ENCODE results near the gene ZNF524. TPM values are rescaled to one million over a fixed set of nuclear protein-coding genes. Genes with fewer than 3 reads are reported as not detected.
A peak's percentile ranks its signal among the peaks of the same experiment; 100 is the strongest.

The ZNF524 gene
- total RNA-seq, 2 donors from 2014 or later: 30.2 to 54.8 TPM

DNA sequence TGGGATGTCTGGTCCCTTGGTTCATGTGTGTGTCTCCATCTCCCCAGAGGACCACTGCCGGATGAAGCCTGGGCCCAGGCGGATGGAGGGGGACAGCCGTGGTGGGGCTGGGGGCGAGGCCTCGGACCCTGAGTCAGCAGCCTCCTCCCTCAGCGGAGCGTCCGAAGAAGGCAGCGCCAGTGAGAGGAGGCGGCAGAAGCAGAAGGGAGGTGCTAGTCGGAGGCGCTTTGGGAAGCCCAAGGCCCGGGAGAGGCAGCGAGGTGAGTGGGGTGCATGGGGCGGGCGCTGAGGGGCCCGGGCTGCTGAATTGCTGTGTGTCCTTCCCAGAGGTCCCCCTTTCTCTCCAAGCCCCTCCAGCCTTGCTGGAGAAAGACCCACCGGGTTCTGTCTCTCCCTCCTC is 51.1 kb downstream of the ZNF524 start:
- no peak for TF ChIP-seq POLR2A (IDR thresholded peaks at IDR 0.05)
- no peak for TF ChIP-seq POLR2AphosphoS5 (IDR thresholded peaks at IDR 0.05)
- TF ChIP-seq, protein P1, sequence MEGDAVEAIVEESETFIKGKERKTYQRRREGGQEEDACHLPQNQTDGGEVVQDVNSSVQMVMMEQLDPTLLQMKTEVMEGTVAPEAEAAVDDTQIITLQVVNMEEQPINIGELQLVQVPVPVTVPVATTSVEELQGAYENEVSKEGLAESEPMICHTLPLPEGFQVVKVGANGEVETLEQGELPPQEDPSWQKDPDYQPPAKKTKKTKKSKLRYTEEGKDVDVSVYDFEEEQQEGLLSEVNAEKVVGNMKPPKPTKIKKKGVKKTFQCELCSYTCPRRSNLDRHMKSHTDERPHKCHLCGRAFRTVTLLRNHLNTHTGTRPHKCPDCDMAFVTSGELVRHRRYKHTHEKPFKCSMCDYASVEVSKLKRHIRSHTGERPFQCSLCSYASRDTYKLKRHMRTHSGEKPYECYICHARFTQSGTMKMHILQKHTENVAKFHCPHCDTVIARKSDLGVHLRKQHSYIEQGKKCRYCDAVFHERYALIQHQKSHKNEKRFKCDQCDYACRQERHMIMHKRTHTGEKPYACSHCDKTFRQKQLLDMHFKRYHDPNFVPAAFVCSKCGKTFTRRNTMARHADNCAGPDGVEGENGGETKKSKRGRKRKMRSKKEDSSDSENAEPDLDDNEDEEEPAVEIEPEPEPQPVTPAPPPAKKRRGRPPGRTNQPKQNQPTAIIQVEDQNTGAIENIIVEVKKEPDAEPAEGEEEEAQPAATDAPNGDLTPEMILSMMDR (IDR thresholded peaks at IDR 0.05): no peak
- Histone ChIP-seq H3K9me3 (no peaks in the 10 kb centered on the region), H3K4me1 (replicated peaks) (peaks cover 11% of the 10 kb centered on the region), H3K27ac (no peak overlapping the region), H3K27me3 (replicated peaks; ENCODE audit: insufficient read depth) (no peaks in the 10 kb centered on the region), H3K36me3 (no peaks in the 10 kb centered on the region), H3K4me3 (no peak overlapping the region)
- 92% methylated on average over 18 of the region's 18 CpGs for WGBS
- DNase-seq (ENCODE audit: low spot score): no peak
- intact Hi-C loops (cut with DNase I): loop anchor here (10.0 kb wide), 1 partner anchor 536 kb away; the partner anchor contains the start of gene PPP1R12C

DNA sequence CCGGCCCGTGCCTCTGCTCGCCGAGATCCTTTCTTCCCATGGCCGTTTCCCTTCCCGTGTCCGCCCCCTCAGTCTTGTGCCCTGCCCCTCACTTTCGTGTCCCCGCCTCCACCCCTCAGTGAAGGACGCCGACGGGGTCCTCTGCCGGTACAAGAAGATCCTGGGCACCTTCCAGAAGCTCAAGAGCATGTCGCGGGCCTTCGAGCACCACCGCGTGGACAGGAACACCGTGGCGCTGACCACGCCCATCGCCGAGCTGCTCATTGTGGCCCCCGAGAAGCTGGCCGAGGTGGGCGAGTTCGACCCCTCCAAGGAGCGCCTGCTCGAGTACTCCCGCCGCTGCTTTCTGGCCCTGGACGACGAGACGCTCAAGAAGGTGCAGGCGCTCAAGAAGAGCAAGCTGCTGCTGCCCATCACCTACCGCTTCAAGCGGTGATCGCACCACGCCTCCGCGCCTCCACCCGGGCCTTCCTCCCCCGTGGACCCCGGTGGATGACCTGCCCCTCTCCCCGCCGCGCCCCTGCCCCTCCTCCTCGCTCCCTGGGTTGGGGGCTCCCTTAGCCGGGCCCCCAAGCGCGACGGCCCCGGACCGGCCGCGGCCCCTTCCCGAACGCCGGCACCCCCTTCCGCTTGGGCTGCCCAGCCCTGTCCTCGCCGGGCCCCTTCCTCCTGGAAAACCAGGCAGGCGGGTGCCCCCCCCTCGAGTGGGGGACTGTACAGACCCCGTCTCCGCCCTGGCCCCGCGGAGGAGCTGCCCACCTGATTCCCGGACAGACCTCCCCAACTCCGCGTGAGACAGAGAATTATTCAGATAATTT is 52.4 kb downstream of the ZNF524 start:
- TF ChIP-seq, protein P1 (IDR thresholded peaks at IDR 0.05): no peak
- TF ChIP-seq POLR2AphosphoS5 (IDR thresholded peaks at IDR 0.05) (no peak), POLR2A (IDR thresholded peaks at IDR 0.05) (no peak)
- no peak for DNase-seq (ENCODE audit: low spot score)
- intact Hi-C loops (cut with DNase I): loop anchor here (10.0 kb wide), 1 partner anchor 538 kb away; the partner anchor contains the start of gene PPP1R12C
- H3K4me1 ChIP-seq (replicated peaks): peaks cover 20% of the 10 kb centered on the region
- no peaks in the 10 kb centered on the region for H3K36me3 ChIP-seq
- H3K9me3 ChIP-seq: no peaks in the 10 kb centered on the region
- H3K27me3 ChIP-seq (replicated peaks; ENCODE audit: insufficient read depth): no peaks in the 10 kb centered on the region
- H3K4me3 ChIP-seq: no peak overlapping the region
- 72% methylated on average over 71 of the region's 71 CpGs for WGBS
- H3K27ac ChIP-seq: peak overlapping the region in 1 of 2 donors; percentile 99

Other genes with a start within 250 kb of the ZNF524 start
- gene COX6B2, start 245.6 kb upstream of the ZNF524 start, total RNA-seq: 10 to 100 TPM in 1 of 2 donors, not detected in 1; 10.2 TPM
- 1 to 10 TPM in 1 of 2 donors, not detected in 1; 1.5 TPM for gene GARIN5B, start 237.0 kb upstream of the ZNF524 start, total RNA-seq
- gene IL11, start 229.8 kb upstream of the ZNF524 start, total RNA-seq: 1 to 10 TPM in 1 of 2 donors, not detected in 1; 2.0 TPM
- gene TMEM190, start 223.5 kb upstream of the ZNF524 start, total RNA-seq: not detected
- gene TMEM238, start 216.0 kb upstream of the ZNF524 start, total RNA-seq: 100 to 1,000 TPM in 1 of 2 donors, 10 to 100 TPM in 1; 19.6 to 116 TPM
- gene RPL28, start 214.4 kb upstream of the ZNF524 start, total RNA-seq: 100 to 1,000 TPM; 439 to 554 TPM
- gene UBE2S, start 192.5 kb upstream of the ZNF524 start, total RNA-seq: 10 to 100 TPM; 10.3 to 49.9 TPM
- gene SHISA7, start 157.0 kb upstream of the ZNF524 start, total RNA-seq: not detected
- gene ISOC2, start 138.6 kb upstream of the ZNF524 start, total RNA-seq: 100 to 1,000 TPM in 1 of 2 donors, 10 to 100 TPM in 1; 85.1 to 117 TPM
- not detected for gene C19orf85, start 135.5 kb upstream of the ZNF524 start, total RNA-seq
- gene ZNF628, start 123.7 kb upstream of the ZNF524 start, total RNA-seq: 10 to 100 TPM; 10.9 to 66.4 TPM
- 10 to 100 TPM; 10.8 to 19.8 TPM for gene NAT14, start 115.1 kb upstream of the ZNF524 start, total RNA-seq
- gene SSC5D, start 111.9 kb upstream of the ZNF524 start, total RNA-seq: 1 to 10 TPM; 5.6 to 8.6 TPM
- not detected for gene SBK2, start 63.2 kb upstream of the ZNF524 start, total RNA-seq
- under 1 TPM; 0.23 to 0.74 TPM for gene SBK3, start 54.7 kb upstream of the ZNF524 start, total RNA-seq
- 10 to 100 TPM in 1 of 2 donors, 1 to 10 TPM in 1; 8.7 to 10.8 TPM for gene ZNF579, start 19.4 kb upstream of the ZNF524 start, total RNA-seq
- 10 to 100 TPM; 14.8 to 16.4 TPM for gene FIZ1, start 771 bp upstream of the ZNF524 start, total RNA-seq
- 10 to 100 TPM; 18.4 to 21.0 TPM for gene ZNF865, start 5.4 kb downstream of the ZNF524 start, total RNA-seq
- 10 to 100 TPM in 1 of 2 donors, 1 to 10 TPM in 1; 8.9 to 17.2 TPM for gene ZNF784, start 24.3 kb downstream of the ZNF524 start, total RNA-seq
- gene ZNF580, start 40.7 kb downstream of the ZNF524 start, total RNA-seq: 10 to 100 TPM; 49.7 to 70.5 TPM
- 10 to 100 TPM; 19.7 to 20.6 TPM for gene ZNF581, start 43.4 kb downstream of the ZNF524 start, total RNA-seq
- gene CCDC106, start 47.9 kb downstream of the ZNF524 start, total RNA-seq: 10 to 100 TPM; 17.7 to 70.2 TPM
- 100 to 1,000 TPM in 1 of 2 donors, 10 to 100 TPM in 1; 99.2 to 224 TPM for gene U2AF2, start 54.7 kb downstream of the ZNF524 start, total RNA-seq
- 100 to 1,000 TPM; 160 to 345 TPM for gene EPN1, start 74.9 kb downstream of the ZNF524 start, total RNA-seq
- gene NLRP9, start 138.1 kb downstream of the ZNF524 start, total RNA-seq: 1 to 10 TPM in 1 of 2 donors, not detected in 1; 4.0 TPM
- gene RFPL4A, start 158.8 kb downstream of the ZNF524 start, total RNA-seq: under 1 TPM in 1 of 2 donors, not detected in 1; 0.80 TPM
- not detected for gene RFPL4AL1, start 168.8 kb downstream of the ZNF524 start, total RNA-seq
- gene NLRP11, start 231.7 kb downstream of the ZNF524 start, total RNA-seq: 1 to 10 TPM in 1 of 2 donors, not detected in 1; 1.5 TPM
- gene NLRP4, start 236.3 kb downstream of the ZNF524 start, total RNA-seq: 1 to 10 TPM in 1 of 2 donors, not detected in 1; 5.1 TPM

Measured in prostate gland (tissue), 2 donors.